GM19395 (cell line): ENCODE data around the gene ITSN1.
"Not testable (repeated sequence)": the region's sequence is repeated elsewhere in the genome, so short reads cannot be mapped to it uniquely, and the experiment has no call there.

Experiments used
- ATAC-seq: cut with Tn5 transposase; IDR thresholded peaks from one replicate; pipeline ENCODE4 v1.9.1; 2021; ENCODE audit warnings: mild to moderate bottlenecking, moderate library complexity; ENCODE audit not compliant: unreplicated experiment

The ITSN1 gene

GRCh38 chr21:33763582-33763899 lies 121.2 kb downstream of the ITSN1 start:
- ATAC-seq: no peak

- ATAC-seq: no peak
These were observed 124.9 kb downstream of the ITSN1 start for GRCh38 chr21:33767236-33767635.

- ATAC-seq: no peak
These were observed 125.7 kb downstream of the ITSN1 start for GRCh38 chr21:33767960-33768359.

- no peak for ATAC-seq
These were observed 126.8 kb downstream of the ITSN1 start for GRCh38 chr21:33769057-33769456.

- no peak for ATAC-seq
These were observed 128.2 kb downstream of the ITSN1 start for GRCh38 chr21:33770542-33770941.

- ATAC-seq: no peak
These were observed 129.7 kb downstream of the ITSN1 start for GRCh38 chr21:33771976-33772375.

GRCh38 chr21:33774551-33774950 lies 132.2 kb downstream of the ITSN1 start:
- no peak for ATAC-seq

- no peak for ATAC-seq
These were observed 133.0 kb downstream of the ITSN1 start for GRCh38 chr21:33775100-33775828.

GRCh38 chr21:33780631-33781030 lies 138.3 kb downstream of the ITSN1 start:
- no peak for ATAC-seq

- ATAC-seq: no peak
These were observed 138.8 kb downstream of the ITSN1 start for GRCh38 chr21:33781121-33781520.

- no peak for ATAC-seq
These were observed 141.1 kb downstream of the ITSN1 start for GRCh38 chr21:33783187-33783979.

- no peak for ATAC-seq
These were observed 145.1 kb downstream of the ITSN1 start for GRCh38 chr21:33787431-33787830.

GRCh38 chr21:33788438-33788837 lies 146.1 kb downstream of the ITSN1 start:
- not testable (repeated sequence) for ATAC-seq

- ATAC-seq: no peak
These were observed 147.4 kb downstream of the ITSN1 start for GRCh38 chr21:33789697-33790096.

GRCh38 chr21:33791073-33791472 lies 148.8 kb downstream of the ITSN1 start:
- ATAC-seq: no peak

- no peak for ATAC-seq
These were observed 152.3 kb downstream of the ITSN1 start for GRCh38 chr21:33794596-33794995.

GRCh38 chr21:33797565-33797964 lies 155.3 kb downstream of the ITSN1 start:
- ATAC-seq: no peak

- no peak for ATAC-seq
These were observed 157.2 kb downstream of the ITSN1 start for GRCh38 chr21:33799378-33800090.

GRCh38 chr21:33800753-33801423 lies 158.6 kb downstream of the ITSN1 start:
- no peak for ATAC-seq

- ATAC-seq: no peak
These were observed 159.4 kb downstream of the ITSN1 start for GRCh38 chr21:33801424-33802405.
